GM18520 (cell line): Measurements from ENCODE around the gene ZNF507.
"Not testable (repeated sequence)": the region's sequence is repeated elsewhere in the genome, so short reads cannot be mapped to it uniquely, and the experiment has no call there.

Source experiments
- ATAC-seq: cut with Tn5 transposase; IDR thresholded peaks from one replicate; pipeline ENCODE4 v1.9.1; 2021; ENCODE audit not compliant: unreplicated experiment

The ZNF507 gene

DNA sequence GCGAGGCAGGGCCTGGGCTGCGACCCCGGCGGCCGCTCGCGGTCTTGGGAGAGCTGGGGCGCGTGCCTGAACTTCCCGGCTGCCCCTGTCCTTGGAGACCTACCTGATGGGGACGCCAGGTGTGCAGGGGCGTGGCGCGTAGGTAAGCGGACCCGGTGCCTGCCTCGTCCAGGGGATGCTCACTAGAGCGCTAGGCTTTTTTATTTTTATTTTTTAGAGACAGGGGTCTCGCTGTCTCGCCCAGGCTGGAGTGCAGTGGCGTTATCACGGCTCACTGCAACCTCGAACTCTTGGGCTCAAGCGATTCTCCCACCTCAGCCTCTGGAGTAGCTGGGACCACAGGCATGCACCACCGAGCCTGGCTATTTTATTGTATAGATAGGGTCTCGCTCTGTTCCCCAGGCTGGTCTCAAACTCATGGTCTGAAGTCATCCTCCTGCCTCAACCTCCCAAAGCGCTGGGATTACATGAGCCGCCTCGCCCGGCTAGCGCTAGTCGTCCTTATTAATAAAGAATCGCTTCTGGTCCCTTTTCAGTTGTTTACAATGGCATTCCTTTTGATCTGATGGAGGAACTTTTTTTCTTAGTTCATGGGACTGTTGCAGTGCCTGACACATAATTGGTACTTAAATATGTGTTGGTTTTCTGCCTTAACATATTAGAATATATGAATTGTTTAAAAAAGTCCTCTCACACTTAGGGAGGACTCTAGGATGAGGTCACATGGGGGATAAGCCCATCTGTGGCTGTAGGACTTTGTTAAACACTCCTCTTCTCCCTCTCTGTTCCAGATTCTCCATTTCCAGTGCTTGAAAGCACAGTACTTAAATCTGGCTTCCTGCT lies 61.0 kb downstream of the ZNF507 start:
- no peak for ATAC-seq

DNA sequence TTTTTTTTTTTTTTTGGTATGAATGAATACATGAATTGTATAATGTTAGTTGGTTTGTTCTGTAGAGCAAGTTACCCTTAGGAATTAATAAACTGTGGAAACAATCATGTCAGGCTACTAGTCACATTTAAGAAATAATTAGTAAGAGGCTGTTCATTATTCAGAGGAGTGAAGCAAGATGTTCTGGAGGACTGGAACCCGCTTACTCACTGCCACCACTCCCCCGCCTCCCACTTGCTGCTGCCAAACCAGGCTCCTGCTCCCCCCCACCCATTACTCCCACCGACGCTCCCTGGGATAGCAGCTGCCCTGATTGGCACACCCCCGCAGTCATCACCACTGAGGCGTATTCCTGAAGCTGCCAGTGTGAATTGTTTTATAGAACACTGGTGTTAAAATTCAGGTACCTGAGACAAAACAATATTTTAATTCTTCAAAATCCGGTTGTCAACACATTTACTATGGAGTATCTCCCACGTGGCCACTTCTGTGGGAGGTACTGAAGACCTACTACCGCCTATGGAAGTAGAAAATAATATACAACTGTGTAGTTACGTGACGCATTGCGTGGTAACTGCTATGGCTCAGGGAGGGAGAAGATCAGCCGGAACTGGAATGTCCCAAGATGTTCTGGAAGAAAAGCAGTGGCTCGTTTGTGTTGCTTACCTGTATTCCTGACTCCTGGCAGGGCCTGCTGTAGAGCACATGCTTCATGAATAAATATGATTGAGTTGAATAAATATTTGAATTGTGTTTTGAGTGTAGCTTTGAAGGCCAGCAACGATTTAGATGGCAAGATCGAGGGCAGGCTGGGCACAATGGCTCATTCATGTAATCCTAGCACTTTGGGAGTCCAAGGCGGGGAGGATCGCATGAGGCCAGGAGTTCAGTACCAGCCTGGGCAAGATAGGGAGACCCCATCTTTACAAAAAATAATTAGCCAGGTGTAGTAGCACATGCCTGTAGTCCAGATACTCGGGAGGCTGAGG lies 61.9 kb downstream of the ZNF507 start:
- no peak for ATAC-seq

GRCh38 chr19:32415246-32415645 lies 69.8 kb downstream of the ZNF507 start:
- no peak for ATAC-seq

DNA sequence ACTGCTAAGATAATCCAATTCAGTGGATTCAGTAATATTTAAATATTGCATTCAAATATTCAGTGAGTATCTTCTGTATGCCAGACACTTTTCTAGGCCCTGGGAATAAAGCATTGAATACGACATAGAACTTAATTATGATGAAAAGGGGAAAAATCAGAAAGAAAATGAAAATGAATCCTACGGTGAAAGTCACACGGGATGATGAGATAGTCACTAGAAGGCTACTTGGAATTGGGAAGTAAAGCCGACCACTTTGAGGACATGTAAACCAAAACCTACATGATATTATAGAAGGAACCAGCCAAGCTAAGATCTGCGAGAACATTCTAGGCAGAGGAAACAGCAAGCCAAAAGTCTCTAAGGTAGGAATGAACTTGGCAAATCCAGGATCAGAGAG lies 70.3 kb downstream of the ZNF507 start:
- ATAC-seq: no peak

- no peak for ATAC-seq
Measured at GRCh38 chr19:32416749-32417456, 71.5 kb downstream of the ZNF507 start.

DNA sequence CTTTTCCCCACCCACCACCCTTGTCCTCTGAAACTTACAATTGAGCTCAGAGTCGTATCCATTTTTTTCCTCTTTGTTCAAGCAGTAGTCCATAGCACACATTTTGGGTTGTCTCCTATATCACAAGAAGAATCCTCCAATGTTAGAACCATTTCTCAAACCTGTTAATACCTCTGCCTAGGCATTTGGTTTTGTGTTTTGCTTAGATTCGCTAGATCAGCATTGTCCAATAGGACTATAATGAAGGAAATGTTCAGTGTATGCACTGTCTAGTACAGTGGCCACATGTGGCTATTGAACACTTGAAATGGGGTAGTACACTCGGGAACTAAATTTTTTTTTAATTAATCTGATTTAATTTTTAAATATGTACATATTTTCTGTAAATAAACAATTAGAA lies 72.7 kb downstream of the ZNF507 start:
- no peak for ATAC-seq

- ATAC-seq: no peak
Measured at GRCh38 chr19:32421589-32422361, 76.4 kb downstream of the ZNF507 start.

DNA sequence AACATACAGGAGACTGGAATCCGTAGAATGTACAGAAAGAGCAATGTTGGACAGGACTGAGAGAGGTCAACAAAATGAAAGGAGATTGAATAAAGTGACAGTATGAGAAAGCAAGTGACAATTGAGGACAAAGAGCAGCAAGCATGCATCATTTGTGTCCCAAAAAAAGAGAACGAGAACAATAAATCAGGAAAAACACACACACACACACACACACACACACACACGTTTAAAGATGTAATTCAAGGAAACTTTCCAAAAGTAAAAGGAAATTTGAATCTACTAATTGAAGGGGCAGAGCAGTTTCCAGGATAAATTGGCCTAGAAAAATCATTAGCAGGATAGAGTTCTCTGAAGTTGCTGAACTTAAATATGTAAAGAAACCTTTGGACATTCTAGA lies 77.0 kb downstream of the ZNF507 start:
- no peak for ATAC-seq

DNA sequence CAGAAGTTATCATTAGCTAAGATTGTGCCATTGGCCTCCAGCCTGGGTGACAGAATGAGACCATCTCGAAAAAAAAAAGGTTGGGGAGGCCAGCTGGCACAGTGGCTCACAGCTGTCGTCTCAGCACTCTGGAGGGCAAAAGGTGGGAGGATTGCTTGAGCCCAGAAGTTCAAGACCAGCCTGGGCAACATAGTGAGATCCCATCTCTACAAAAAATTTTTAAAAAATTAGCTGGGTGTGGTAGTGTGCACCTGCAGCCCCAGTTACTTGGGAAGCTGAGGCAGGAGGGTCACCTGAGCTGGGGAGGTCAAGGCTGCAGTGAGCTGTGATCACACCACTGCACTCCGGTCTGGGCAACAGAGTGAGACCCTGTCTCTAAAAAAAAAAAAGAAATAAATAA lies 78.5 kb downstream of the ZNF507 start:
- not testable (repeated sequence) for ATAC-seq

DNA sequence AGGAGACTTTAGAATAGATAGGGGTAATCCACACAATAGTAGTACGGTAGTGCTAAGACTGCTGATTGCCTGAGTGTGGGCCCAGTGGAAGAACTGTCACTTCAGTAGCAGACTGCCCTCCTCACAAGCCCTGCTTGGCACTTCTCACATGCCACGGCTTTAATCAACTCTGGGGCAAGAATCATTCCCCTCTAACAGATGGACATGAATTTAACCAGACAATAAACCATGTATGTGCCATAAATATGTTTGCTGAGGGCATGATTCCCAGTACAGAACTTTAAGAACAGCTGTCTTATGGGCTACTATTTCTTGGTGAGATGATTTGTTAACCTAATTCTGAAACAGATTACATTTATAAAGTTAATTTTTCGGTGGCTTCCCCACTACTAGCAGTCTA lies 82.1 kb downstream of the ZNF507 start:
- ATAC-seq: no peak

DNA sequence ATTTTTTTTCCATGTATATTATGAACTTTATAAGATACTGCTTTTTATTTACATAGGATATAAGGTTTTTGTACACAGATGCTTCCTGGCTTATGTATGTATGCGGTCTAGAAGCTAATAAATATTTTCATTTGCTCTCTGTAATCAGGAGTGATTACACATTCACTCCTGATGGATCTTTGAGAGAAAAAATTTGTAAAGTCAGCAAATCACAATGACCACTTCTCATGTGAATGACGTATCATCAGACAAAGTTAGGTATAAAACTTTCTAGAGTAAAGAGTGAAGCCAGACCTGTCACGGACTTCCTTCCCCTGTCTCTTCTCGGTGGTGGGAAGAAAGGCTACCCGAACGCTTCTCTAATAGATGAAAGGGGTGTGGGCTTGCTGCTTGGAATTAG lies 91.3 kb downstream of the ZNF507 start:
- no peak for ATAC-seq

GRCh38 chr19:32437096-32437495 lies 91.7 kb downstream of the ZNF507 start:
- ATAC-seq: no peak
